Gastrocnemius medialis (tissue), 4 donors: ENCODE measurements around the gene ARL11.

ENCODE experiments used
- POLR2A ChIP-seq, 2 donors: fragments of 450-650 bp; IDR thresholded peaks; one replicate each; pipeline ENCODE4 v1.6.1; 2017; ENCODE audit warnings: antibody characterized with exemption in 2 of 2, mild to moderate bottlenecking in 2 of 2, moderate library complexity in 2 of 2
- TF ChIP-seq, protein P1 (sequence below), 5 experiments: fragments of 450-650 bp in 3 of 5; fragments of 200-600 bp in 2 of 5; sonication (generic) in 2 of 5; IDR thresholded peaks in 4 of 5; conservative IDR thresholded peaks in 1 of 5; 1 replicate in 4 of 5; 2 replicates in 1 of 5; pipeline ENCODE4 v1.5.1; 2016 to 2019; ENCODE audit warnings: antibody characterized with exemption in 5 of 5, mild to moderate bottlenecking in 3 of 5, moderate library complexity in 3 of 5

DNA sequence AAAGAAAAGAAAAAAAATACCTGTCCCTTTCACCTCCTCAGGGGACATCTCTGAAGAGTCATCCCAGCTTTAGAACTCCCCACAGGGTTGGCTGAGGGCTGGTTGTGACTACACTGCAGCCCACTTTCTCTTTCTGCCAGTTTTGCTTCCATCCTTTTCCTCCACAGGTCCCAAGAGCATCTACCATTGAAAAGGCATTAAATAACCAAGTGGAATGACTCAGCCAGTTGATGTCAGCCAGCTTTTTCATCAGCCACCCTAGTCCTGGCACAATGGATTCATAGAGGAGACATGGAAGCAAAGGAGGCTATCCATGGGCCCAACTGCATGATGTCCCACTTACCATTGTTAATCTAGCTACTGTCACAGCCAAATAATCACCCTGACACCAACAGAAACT is 33.7 kb upstream of the ARL11 start:
- TF ChIP-seq, protein P1, sequence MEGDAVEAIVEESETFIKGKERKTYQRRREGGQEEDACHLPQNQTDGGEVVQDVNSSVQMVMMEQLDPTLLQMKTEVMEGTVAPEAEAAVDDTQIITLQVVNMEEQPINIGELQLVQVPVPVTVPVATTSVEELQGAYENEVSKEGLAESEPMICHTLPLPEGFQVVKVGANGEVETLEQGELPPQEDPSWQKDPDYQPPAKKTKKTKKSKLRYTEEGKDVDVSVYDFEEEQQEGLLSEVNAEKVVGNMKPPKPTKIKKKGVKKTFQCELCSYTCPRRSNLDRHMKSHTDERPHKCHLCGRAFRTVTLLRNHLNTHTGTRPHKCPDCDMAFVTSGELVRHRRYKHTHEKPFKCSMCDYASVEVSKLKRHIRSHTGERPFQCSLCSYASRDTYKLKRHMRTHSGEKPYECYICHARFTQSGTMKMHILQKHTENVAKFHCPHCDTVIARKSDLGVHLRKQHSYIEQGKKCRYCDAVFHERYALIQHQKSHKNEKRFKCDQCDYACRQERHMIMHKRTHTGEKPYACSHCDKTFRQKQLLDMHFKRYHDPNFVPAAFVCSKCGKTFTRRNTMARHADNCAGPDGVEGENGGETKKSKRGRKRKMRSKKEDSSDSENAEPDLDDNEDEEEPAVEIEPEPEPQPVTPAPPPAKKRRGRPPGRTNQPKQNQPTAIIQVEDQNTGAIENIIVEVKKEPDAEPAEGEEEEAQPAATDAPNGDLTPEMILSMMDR (IDR thresholded peaks at IDR 0.05 in 4 of 5, conservative IDR thresholded peaks at IDR 0.05 in 1 of 5): no peak
- no peak for TF ChIP-seq POLR2A (IDR thresholded peaks at IDR 0.05)
